Mesendoderm (in vitro differentiated cells): ENCODE results near the gene BAD.
A peak's percentile ranks its signal among the peaks of the same experiment; 100 is the strongest.

Source experiments
- DNase-seq: peaks from one replicate; pipeline ENCODE4 v3.0.0; 2013
- H2AK5ac ChIP-seq: 2 replicates; pipeline ENCODE4 v1.6.1; 2013; ENCODE audit warnings: low read length, inconsistent platforms
- H2BK120ac ChIP-seq: 2 replicates; pipeline ENCODE4 v1.6.1; 2013; ENCODE audit warnings: low read depth, mild to moderate bottlenecking, low read length, moderate library complexity, mixed read lengths
- H2BK15ac ChIP-seq: replicated peaks from 2 replicates; pipeline ENCODE4 v1.6.1; 2013; ENCODE audit warnings: low read depth, mild to moderate bottlenecking, moderate library complexity
- H2BK5ac ChIP-seq: 2 replicates; pipeline ENCODE4 v1.6.1; 2013; ENCODE audit warnings: low read length, inconsistent platforms
- H3K18ac ChIP-seq: 2 replicates; pipeline ENCODE4 v1.6.1; 2013; ENCODE audit warnings: mild to moderate bottlenecking, low read length, mixed read lengths
- H3K23ac ChIP-seq: one replicate; pipeline ENCODE4 v1.6.1; 2013; ENCODE audit warnings: low read length
- H3K27ac ChIP-seq: 2 replicates; pipeline ENCODE4 v1.5.1; 2013; ENCODE audit warnings: low read depth, mild to moderate bottlenecking, inconsistent platforms, low read length, moderate library complexity
- H3K27me3 ChIP-seq: 2 replicates; pipeline ENCODE4 v1.6.1; 2013; ENCODE audit warnings: low read length, control low read depth, mild to moderate bottlenecking, inconsistent platforms; ENCODE audit not compliant: insufficient read depth, poor library complexity
- H3K36me3 ChIP-seq: 2 replicates; pipeline ENCODE4 v1.6.1; 2013; ENCODE audit warnings: low read length, inconsistent platforms; ENCODE audit not compliant: control insufficient read depth, insufficient read depth
- H3K4ac ChIP-seq: one replicate; pipeline ENCODE4 v1.6.1; 2013; ENCODE audit warnings: low read depth, mild to moderate bottlenecking, low read length, moderate library complexity
- H3K4me1 ChIP-seq: 2 replicates; pipeline ENCODE4 v1.6.1; 2013; ENCODE audit warnings: low read depth, low read length, inconsistent platforms; ENCODE audit not compliant: control insufficient read depth
- H3K4me2 ChIP-seq: 2 replicates; pipeline ENCODE4 v1.6.1; 2013; ENCODE audit warnings: low read length
- H3K4me3 ChIP-seq: 2 replicates; pipeline ENCODE4 v1.5.1; 2013; ENCODE audit warnings: mild to moderate bottlenecking, low read length
- H3K56ac ChIP-seq: one replicate; pipeline ENCODE4 v1.6.1; 2013; ENCODE audit warnings: low read length
- H3K79me1 ChIP-seq: 2 replicates; pipeline ENCODE4 v1.6.1; 2013; ENCODE audit warnings: low read length, inconsistent platforms
- H3K79me2 ChIP-seq: 2 replicates; pipeline ENCODE4 v1.6.1; 2013; ENCODE audit warnings: mild to moderate bottlenecking, low read length; ENCODE audit not compliant: control insufficient read depth, insufficient read depth
- H3K9ac ChIP-seq: 2 replicates; pipeline ENCODE4 v1.6.1; 2013; ENCODE audit warnings: low read length, inconsistent platforms
- H4K5ac ChIP-seq: one replicate; pipeline ENCODE4 v1.6.1; 2013; ENCODE audit warnings: low read length
- H4K8ac ChIP-seq: one replicate; pipeline ENCODE4 v1.6.1; 2013; ENCODE audit warnings: low read depth, mild to moderate bottlenecking, control low read depth, low read length, moderate library complexity
- WGBS: extraction: QIAGEN DNeasy Blood & Tissue Kit; methylation state at CpG from one replicate; pipeline ENCODE4 v1.1.7; 2013; ENCODE audit warnings: low lambda C conversion rate, missing lambda C conversion rate; ENCODE audit not compliant: insufficient coverage; ENCODE audit errors: extremely low coverage; 5-methylcytosine and 5-hydroxymethylcytosine counted together

The BAD gene

GRCh38 chr11:64244107-64244506 lies 40.4 kb downstream of the BAD start:
- H3K4me3 ChIP-seq = no peak overlapping the region
- no peak overlapping the region for H2BK15ac ChIP-seq
- peaks cover 15% of the 10 kb centered on the region for H3K4me1 ChIP-seq
- H2BK120ac ChIP-seq = no peak overlapping the region
- no peak overlapping the region for H4K5ac ChIP-seq
- H3K27ac ChIP-seq = no peak overlapping the region
- H3K4ac ChIP-seq = no peak overlapping the region
- DNase-seq = no peak
- H2AK5ac ChIP-seq = no peak overlapping the region
- peaks cover 23% of the 10 kb centered on the region for H3K79me2 ChIP-seq
- H3K4me2 ChIP-seq = no peak overlapping the region
- no peak overlapping the region for H3K9ac ChIP-seq
- H3K23ac ChIP-seq = no peak overlapping the region
- WGBS = no CpG with 5 or more reads among the region's 5 CpGs
- H3K56ac ChIP-seq = no peak overlapping the region
- H3K36me3 ChIP-seq = peaks cover 1% of the 10 kb centered on the region
- H3K27me3 ChIP-seq = no peaks in the 10 kb centered on the region
- H2BK5ac ChIP-seq = no peak overlapping the region
- H3K18ac ChIP-seq = no peak overlapping the region
- no peak overlapping the region for H4K8ac ChIP-seq
- peaks cover 7% of the 10 kb centered on the region for H3K79me1 ChIP-seq

GRCh38 chr11:64243236-64243854 lies 41.1 kb downstream of the BAD start:
- no peak overlapping the region for H4K8ac ChIP-seq
- H3K56ac ChIP-seq = no peak overlapping the region
- no peak overlapping the region for H3K4me3 ChIP-seq
- H3K23ac ChIP-seq = no peak overlapping the region
- H2BK15ac ChIP-seq = no peak overlapping the region
- DNase-seq = no peak
- no peak overlapping the region for H3K18ac ChIP-seq
- H3K4me1 ChIP-seq = peaks cover 11% of the 10 kb centered on the region
- H4K5ac ChIP-seq = no peak overlapping the region
- no peak overlapping the region for H3K4me2 ChIP-seq
- no peak overlapping the region for H2BK120ac ChIP-seq
- H3K27me3 ChIP-seq = no peaks in the 10 kb centered on the region
- H2AK5ac ChIP-seq = no peak overlapping the region
- H2BK5ac ChIP-seq = no peak overlapping the region
- H3K79me1 ChIP-seq = peaks cover 7% of the 10 kb centered on the region
- H3K4ac ChIP-seq = no peak overlapping the region
- peaks cover 23% of the 10 kb centered on the region for H3K79me2 ChIP-seq
- peaks cover 1% of the 10 kb centered on the region for H3K36me3 ChIP-seq
- H3K9ac ChIP-seq = peak overlapping the region; percentile 29
- no CpG with 5 or more reads among the region's 8 CpGs for WGBS
- no peak overlapping the region for H3K27ac ChIP-seq

GRCh38 chr11:64241491-64242374 lies 42.7 kb downstream of the BAD start:
- Histone ChIP-seq H3K4ac (peak overlapping the region; percentile 94), H3K23ac (peak overlapping the region; percentile 89)

GRCh38 chr11:64241241-64241490 lies 43.3 kb downstream of the BAD start:
- Histone ChIP-seq H2BK15ac (no peak overlapping the region), H3K23ac (no peak overlapping the region), H3K79me2 (peaks cover 21% of the 10 kb centered on the region), H4K5ac (no peak overlapping the region), H3K9ac (peak overlapping the region; percentile 93), H4K8ac (peak overlapping the region; percentile 83), H3K18ac (peak overlapping the region; percentile 75), H3K79me1 (peaks cover 7% of the 10 kb centered on the region), H3K56ac (peak overlapping the region; percentile 94), H3K4me3 (peak overlapping the region; percentile 76), H2AK5ac (no peak overlapping the region), H3K4me2 (peak overlapping the region; percentile 36), H2BK120ac (no peak overlapping the region), H3K36me3 (peaks cover 1% of the 10 kb centered on the region), H3K4me1 (peaks cover 6% of the 10 kb centered on the region), H3K4ac (peak overlapping the region; percentile 90), H2BK5ac (peak overlapping the region; percentile 67), H3K27ac (peak overlapping the region; percentile 95), H3K27me3 (no peaks in the 10 kb centered on the region)
- DNase-seq = no peak
- no CpG with 5 or more reads among the region's 24 CpGs for WGBS

More at GRCh38 chr11:64241491-64242374, 42.7 kb downstream of the BAD start:
- Histone ChIP-seq H2BK5ac (peak overlapping the region; percentile 88), H3K4me1 (peaks cover 6% of the 10 kb centered on the region), H3K79me2 (peaks cover 23% of the 10 kb centered on the region), H3K27ac (peak overlapping the region; percentile 88), H2AK5ac (peak overlapping the region; percentile 69), H4K5ac (no peak overlapping the region), H3K27me3 (no peaks in the 10 kb centered on the region), H2BK15ac (no peak overlapping the region), H3K18ac (peak overlapping the region; percentile 93), H3K4me3 (peak overlapping the region; percentile 88), H3K36me3 (peaks cover 1% of the 10 kb centered on the region), H3K79me1 (peaks cover 7% of the 10 kb centered on the region), H2BK120ac (no peak overlapping the region), H3K9ac (peak overlapping the region; percentile 96), H3K4me2 (peak overlapping the region; percentile 79), H3K56ac (peak overlapping the region; percentile 97), H4K8ac (no peak overlapping the region)
- whole genome bisulfite sequencing = no CpG with 5 or more reads among the region's 63 CpGs
- peak; percentile 99 for DNase-seq

GRCh38 chr11:64240435-64241240 lies 43.8 kb downstream of the BAD start, which contains the start of gene FKBP2:
Gene FKBP2 (plus strand): TSS chr11:64241095. CDS start chr11:64242388, 1,293 bp downstream.
- Histone ChIP-seq H3K18ac (peak within 1 kb of the TSS; percentile 93), H3K79me1 (peaks cover 7% of the 10 kb centered on the region), H3K4me2 (peak within 1 kb of the TSS; percentile 83), H3K4ac (peak within 1 kb of the TSS; percentile 94), H4K5ac (peak within 1 kb of the TSS; percentile 87), H3K27me3 (no peaks in the 10 kb centered on the region), H3K9ac (peak within 1 kb of the TSS; percentile 96), H3K56ac (peak within 1 kb of the TSS; percentile 97), H3K4me1 (peaks cover 6% of the 10 kb centered on the region), H2BK5ac (peak within 1 kb of the TSS; percentile 95), H3K4me3 (peak within 1 kb of the TSS; percentile 88), H4K8ac (peak within 1 kb of the TSS; percentile 83), H3K23ac (peak within 1 kb of the TSS; percentile 89), H2BK15ac (no peak within 1 kb of the TSS), H3K27ac (peak within 1 kb of the TSS; percentile 95), H3K36me3 (peaks cover 1% of the 10 kb centered on the region), H2BK120ac (peak within 1 kb of the TSS; percentile 6), H3K79me2 (peaks cover 16% of the 10 kb centered on the region), H2AK5ac (peak within 1 kb of the TSS; percentile 90)
- WGBS = no CpG with 5 or more reads among the region's 58 CpGs
- peak; percentile 98 for DNase-seq
